IPS-NIHi11 (cell line): ENCODE data around the gene RNF166.

ENCODE experiments used
- DNase-seq: peaks from one replicate; pipeline ENCODE4 v3.0.0; 2012; ENCODE audit warnings: mixed read lengths, low spot score

The RNF166 gene

DNA sequence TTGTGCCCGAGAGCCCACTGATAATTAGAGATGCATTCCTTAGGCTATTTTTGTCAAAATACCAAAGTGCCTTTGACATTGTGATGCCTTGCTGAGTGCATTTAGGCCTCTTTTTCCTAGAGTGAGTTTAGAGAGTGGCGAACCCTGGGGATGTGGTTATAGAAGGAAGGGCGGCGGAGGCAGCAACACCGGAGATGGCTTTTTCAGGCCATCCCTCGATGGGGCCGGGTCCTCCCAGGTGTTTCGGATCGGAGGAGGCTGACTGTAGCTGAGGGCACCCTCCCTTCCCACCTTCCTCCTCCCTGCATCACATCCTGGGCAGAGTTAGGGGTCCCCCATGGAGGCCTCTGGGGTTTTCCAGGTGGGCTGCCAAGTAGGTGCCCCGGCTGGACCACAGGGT lies 13.3 kb downstream of the RNF166 start:
- DNase-seq: no peak

DNA sequence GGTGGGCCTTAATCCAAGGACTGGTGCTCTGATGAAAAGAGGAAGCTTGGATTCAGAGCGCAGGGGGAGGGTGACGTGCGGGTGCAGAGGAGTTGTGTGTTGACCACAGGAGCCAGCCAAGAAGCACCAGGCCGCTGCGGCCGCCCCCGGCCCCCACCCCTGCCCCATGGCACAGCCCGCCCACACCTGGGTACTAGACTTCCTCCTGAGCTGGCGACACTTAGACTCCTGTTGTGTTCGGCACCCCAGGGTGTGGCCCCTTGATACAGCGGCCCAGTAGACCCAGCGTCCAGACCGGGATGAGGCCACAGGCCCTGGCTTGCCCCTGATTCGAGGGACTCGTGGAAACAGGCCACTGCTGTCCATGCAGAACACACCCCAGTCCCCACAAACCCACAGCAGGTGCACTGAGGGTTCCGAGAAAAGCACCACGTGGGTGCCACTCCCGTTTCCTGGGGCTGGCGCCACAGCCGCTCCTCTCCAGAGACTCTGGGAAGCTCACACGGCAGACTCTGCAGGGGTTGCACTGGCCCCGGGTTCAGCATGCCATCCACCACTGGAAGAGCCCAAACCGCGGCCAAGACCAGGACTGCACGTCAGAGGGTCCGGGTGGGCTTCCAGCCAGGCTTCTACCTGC lies 14.2 kb downstream of the RNF166 start:
- no peak for DNase-seq

DNA sequence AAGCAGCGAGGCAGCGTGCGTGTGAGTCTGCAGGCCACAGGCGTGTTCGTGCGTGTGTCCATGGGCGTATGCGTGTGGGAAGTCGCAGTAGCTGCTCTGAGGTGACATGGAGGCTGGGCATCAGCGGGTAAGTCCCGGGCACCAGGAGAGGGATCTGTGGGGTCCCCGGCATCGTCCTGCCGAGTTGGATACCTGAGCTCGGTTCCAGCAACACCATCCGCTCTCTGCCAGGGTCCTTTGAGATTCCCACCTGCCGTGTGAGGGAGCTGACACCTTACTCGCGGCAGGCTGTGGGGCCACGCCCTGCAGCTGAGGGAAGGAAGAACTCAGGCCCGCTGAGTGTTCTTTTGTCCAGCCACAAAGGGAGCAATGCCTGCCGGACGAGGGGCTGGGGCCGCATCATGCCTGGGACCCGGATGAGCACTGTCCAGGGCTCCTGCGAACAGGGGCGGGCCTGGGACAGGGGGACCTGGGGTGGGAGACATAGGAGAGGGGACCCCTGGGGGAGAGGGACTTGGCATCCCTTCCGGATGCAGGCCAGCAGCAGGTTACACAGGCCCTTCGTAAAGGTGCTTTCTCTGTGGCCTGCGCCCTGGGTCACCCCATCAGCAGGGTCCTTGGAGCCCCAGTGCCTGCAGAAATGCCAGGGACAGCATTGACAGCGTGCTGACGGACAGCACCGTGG lies 14.9 kb downstream of the RNF166 start:
- DNase-seq: no peak

DNA sequence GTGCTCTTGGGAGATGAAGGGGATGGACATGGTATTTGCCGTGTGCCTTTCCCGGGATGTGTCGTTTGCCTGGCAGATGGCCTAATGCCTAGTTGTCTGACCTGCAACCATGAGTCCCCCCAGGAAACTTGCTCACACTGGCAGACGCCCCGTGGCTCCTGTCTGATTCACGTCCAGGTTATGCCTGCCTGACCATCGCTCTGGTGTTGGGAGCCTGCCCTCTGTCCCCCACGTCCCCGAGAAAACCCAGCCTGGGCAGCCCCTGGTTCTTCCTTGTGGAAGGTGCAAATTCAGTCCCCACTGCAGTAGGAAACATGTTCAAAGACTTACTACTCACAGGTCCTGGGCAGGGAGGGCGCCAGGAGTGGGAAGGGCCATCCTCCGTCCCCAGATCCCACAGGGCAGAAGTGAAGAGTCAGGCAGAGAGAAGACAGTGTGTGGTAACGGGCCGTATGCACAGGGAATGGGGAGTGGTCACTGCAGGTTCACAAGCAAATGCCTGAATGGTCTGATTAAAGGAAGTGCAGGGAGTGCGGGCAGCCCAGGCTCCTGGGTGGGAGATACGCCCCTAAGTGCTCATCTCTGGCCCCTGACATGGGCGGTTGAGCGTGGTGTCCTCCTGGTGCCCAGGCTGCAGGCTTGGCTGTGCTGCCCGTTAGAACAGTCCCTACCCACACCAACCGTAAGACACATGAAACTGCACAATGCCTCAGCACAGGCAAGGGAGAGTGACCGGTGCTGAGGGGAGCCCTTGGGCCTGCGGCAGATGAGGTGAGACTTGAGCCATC lies 15.7 kb downstream of the RNF166 start:
- DNase-seq: no peak

DNA sequence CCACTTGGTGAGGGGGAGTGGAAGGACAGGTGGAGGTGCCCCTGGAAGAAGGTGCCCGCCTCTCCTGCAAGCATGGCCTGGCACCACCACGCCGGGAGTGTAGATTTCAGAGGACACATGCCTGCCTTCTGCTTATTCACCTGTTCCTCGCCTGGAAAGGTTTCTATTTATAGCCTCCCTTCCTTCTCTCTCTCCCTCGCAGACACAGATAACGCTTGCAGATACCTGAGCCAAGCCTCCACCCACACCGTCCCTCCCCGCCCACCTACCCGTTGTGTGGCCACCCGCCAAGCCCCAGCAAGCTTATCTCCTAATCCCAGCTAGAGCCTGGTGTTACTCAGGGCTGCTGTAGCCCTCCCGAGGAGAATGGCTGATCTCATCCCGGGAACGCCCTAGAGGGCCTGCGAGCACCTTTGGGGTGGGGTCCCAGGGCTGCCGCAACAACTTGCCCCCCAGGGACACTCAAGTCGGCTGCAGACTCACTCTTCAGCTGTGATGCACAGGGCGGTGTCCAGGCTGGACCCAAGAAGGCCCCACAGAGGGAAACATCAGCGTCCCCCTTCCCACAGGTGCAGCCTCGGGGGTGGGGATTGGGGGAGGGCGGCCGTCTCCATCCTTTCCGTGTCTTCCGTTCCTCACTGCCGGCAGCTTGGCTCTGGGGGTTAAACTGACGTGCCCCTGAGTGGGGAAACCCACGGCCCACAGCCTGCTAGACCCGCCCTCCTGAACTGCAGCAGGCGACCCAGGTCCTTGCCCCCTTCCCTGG lies 18.0 kb downstream of the RNF166 start:
- DNase-seq: peak; percentile 69

DNA sequence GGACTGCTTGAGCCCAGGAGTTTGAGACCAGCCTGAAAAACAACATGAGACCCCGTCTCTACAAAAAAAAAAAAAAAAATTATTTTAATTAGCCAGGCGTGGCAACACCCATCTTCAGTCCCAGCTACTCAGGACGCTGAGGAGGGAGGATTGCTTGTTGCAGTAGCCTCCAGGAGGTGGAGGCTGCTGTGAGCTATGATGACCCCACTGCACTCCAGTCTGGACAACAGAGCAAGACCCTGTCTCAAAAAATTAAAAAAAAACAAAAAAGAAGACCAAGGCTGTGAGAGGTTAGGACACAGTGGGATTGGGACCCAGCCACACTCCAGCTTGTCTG lies 18.6 kb downstream of the RNF166 start:
- DNase-seq: no peak

DNA sequence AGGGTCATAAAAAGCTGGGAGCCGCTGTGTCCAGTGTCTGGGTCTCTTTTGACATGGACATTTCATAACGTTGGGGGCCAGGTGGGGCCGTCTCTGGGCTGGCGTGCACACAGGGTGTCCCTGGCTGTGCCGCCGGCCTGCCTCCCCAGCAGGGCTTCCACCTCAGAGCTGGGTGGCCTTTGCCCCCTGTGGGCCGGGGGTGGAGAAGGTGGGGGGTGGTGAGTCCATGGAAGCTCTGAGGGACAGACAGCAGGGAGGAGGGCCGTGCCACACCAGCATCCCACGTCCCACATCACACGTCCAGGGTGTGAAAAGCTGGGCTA lies 19.0 kb downstream of the RNF166 start:
- no peak for DNase-seq

DNA sequence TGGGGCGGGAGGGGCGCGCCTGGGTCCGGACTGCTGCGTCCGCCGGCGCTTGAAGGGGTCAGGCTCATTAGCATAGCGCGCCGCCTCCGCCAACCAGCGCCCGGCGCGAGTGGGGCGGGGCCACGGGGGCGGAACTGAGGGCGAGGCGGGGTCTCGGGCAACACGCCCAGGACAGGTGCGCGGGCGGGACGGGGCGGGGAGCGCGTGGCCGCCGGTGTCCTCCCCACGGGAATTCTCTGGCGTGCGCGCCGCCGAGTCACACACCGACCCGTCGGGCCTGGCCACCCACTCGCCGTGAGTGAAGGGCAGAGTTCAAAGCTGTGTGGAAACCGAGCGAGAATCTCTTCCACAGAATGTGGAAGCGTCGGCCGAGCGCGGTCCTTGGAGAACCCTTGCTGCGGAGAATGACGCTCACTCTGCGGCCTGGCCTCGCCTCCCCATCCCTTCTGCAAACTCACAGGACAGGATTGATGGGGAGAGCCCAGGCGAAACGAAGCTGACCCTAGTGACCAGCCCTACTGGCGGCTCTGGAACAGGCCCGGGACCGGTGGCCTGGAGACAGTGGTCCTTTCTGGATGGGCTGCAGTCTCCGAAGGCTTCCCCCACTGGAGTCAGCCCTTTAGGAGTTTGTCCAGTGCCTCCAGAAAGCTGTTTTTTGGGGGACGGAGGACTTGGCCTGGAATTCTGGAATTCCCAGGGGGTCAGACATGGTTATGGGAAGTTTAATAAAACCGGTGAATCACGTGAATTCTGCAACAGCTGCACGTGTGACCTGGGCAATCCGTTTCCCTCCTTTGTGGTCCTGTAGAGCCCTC lies 19.6 kb downstream of the RNF166 start, which contains the start of gene SNAI3:
TSS of gene SNAI3 (minus strand) at position 69 of the 815 bp plus-strand sequence. CDS start 101 bp downstream, outside the sequence.
- peak; percentile 99 for DNase-seq

DNA sequence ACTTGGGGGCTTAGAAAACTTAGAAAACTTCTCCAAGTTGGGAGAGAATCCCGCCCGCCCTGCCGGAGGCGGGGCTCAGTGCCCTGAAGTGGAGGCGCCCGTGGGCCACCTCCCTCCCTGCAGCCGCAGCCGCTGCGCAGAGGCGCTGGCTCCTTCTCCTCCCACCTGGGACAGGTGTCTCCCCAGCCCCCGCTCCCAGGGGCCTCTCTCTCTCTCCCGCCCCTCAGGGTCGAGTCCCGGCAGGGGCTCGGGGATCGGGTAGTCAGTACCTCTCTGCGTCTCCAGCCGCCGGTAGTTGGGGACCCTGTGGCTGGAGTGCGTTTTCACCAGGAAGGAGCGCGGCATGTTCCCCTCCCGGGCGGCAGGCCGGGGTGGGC lies 20.2 kb downstream of the RNF166 start:
- no peak for DNase-seq

DNA sequence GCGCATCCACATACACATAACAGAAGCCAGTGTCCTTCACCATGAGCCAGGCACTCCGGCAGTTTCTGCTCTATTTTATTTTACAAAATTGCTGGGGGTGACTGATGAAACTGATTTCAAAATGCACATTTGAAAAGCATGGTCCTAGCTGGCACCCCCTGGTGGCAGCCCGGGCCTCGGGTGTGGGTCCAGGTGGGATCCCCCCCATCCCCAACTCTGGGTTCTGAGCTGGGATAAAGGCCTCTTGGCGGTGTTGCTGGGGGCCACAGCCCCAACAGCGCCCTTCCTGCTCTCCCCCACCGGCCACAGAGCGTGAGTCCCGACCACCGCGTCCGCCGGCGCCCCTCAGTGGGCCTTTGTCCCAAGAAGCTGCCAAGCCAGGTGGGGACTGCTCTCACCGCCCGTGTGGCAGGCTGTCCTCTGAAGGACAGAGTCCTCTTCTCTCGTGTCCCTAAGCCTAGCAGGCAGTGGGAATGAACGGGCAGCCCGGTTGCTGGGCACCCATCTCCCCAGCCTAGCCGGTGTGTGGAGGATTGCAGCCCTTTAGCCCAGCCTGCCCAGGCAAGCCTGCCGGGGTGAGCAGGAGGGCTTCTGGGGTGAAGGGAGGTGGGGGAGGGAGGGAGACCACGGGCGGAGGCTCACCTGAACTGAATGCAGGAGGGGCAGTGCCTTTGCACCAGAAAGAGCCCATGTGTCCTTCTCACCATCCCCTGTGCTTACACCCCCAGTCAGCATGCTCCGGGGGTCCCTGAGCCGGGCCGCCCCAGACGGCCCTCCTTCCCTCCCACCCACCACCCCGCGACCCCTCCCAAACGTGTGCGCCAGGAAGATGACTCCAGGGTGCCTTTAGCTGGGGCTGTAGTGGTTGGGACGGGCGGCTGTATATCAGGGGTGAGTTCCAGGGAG lies 20.8 kb downstream of the RNF166 start:
- DNase-seq: peak; percentile 73

DNA sequence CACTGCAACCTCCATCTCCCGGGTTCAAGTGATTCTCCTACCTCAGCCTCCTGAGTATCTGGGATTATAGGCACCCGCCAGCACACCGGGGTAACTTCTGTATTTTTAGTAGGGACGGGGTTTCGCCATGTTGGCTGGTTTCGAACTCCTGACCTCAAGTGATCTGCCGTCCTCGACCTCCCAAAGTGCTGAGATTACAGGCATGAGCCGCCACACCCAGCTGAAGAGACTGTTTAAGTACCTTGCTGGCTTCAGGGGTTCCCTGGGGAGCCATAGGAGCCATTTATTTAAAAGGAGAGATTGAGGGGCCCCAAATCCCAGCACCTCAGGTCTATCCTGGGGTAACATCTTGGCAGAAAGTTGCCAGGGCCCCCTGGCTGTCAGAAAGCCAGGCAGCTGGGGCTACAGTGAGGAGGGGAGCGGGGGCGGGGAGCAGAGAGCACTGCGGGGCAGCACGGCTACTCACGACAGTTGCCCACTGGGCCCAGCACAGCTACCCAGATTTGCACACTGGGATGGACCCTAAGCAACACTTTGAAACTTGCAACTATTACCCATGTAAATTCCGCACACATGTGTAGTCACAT lies 21.5 kb downstream of the RNF166 start:
- DNase-seq: no peak

DNA sequence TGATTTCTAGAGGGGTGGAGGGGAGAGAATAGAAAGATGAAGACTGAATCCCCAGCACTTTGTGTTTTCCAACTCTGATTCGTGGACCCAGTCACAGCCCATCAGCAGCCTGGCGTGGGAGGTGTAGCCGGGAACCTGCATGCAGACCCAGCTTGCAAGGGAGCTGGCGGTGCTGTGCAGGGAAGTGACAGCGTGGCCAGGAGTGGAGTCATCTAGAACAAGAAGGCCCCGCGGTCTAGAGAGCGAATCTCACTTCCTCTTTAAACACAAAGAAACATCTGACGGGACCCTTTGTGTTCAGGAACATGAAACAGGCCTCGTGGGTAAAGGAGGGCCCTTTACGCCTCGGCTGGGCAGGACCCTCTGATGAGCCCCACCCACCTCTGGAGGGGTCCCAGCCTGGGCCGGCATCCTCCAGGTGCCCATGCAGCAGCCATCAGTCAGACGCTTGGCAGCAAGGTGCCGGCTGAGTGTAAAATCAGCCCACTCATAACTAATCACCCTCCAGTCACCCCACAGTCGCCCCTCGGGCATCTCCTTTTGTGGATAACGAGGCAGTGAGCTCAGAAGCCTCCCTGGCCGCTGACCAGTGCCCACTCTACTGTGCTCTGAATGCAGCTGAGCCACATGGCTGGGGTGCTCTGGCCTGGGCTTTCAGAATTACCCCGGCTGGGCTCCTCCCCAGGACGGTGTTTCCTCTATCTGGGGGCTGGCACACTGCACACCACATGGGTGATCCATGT lies 24.3 kb downstream of the RNF166 start:
- no peak for DNase-seq

DNA sequence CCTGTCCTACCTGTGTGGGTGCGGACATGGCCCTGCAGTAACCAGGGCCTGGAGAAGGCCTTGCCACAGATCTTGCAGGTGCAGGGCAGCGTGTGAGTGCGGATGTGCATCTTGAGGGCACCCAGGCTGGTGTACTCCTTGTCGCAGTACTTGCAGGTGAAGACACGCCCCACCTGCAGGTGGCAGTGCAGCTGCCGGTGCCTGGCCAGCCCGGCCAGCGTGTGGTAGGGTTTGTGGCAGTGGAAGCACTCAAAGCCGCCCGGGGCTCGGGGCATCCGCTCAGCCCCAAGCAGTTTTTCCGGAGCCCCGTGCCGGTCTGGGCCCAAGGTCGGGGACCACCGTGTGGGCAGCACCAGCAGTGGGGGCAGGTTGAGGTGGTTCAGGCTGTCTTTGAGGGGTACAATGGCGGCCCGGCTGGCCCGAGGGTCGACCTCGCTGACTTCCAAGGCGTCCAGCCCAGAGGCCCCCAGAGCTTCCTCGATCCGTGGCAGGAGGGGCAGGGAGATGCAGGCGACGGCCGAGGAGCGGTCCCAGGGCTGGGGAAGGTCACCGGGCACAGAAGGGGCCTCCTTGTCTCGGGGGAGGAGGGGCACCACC lies 25.0 kb downstream of the RNF166 start:
- DNase-seq: peak; percentile 85

DNA sequence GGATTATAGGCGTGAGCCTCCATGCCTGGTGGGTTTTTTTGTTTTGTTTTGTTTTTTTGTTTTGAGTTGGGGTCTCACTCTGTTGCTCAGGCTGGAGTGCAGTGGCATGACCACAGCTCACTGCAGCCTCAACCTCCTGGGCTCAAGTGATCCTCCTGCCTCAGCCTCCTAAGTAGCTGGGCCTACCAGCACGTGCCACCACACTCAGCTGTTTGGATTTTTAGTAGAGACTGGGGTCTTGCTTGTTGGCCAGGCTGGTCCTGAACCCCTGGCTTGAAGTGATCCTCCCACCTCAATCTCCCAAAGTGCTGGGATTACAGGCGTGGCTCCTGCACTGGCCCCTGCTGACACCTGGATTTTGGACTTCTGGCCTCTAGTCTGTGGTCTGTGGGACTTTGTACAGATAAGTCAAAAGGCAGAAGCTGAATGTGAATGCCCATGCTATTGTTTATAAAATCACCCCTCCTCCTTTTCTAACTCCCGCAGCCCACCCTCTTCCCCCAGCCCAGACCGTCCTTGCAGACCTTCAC lies 25.6 kb downstream of the RNF166 start:
- DNase-seq: no peak

DNA sequence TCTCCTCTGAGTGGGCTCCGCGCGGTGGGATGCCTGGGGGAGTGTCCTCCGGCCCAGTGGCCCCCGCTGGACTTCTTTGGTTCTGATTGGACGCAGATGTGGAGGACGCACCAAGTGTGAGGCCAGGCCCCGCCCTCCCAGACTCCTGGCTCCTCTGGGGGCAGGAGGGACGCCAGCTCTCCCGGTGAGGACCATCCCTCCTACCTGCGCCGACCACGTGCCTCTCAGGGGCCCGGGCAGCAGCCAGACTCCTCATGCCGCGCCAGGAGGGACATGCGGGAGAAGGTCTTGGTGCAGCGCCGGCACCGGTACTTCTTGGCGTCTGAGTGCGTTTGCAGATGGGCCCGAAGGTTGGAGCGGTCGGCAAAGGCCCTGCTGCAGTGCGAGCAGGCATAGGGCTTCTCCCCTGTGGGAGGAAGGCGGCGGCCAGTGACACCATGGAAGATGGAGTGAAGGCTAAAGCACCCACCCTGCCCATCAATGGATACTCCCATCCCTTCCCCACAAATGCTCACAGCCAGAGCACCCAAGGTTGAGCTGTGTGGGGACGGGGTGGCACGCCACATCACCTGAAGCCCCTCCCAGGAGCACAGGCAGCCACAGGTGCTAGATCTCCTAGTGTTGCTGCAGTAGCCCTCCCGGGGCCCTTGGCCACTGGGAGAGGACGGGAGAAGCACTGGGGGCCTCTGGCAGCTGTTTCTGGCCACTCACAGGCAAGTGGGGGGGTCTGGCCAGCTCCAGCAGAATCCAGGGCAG lies 27.8 kb downstream of the RNF166 start:
- DNase-seq: peak; percentile 53

DNA sequence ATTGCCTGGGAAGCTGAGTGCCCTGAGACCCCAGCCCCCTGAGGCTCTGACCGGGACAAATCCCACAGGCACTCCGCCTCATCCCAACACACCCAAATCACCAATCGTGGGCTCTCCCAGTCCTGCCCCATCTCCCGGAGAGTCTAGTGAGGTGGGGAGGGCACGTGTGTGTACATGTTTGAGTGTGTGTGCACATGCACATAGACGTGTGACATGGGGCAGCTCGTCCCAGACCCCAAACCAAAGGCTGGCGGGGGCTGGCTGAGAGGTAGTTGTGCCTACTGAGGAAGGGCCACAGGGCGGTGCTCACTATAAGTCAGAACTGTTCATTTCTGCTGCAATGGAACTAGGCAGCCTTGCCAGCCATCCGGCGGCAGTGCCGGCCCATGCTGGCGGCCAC lies 28.5 kb downstream of the RNF166 start:
- DNase-seq: no peak

DNA sequence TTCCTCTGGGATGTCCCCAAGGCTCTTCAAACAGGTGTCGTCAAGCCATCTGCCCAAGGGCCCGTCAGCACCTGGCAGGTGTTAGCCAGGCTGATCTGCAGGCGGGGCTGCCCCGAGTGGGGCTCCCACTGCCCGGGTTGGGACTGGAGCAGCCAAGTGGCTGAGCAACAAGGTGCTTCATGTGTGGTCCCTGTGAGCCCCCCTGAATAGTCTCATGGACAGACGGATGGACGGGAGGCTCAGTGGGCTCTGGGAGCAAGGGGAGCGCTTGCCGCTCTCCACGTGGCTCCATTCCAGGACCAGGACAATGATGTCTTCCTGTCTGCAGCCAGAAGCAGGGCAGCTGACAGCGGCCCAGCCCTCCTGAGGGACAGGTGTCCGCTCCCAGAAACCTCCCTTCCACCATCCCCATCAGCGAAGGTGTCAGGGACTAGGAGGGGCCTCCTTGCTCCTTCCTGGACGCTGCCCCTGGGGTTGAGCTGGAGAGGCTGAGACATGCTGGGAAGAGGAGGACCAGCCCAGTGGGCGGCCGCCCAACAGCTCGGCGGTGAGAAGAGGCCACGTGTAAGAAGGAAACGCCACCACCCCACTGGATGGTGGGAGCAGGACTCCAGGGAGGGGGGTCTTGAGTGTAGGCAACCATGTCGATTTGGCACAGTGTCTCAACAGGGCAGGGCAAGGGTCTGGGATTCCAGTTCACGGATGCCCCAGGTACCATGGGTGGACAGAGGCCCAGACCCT lies 29.5 kb downstream of the RNF166 start:
- no peak for DNase-seq
